Testis (tissue), 3 donors: ENCODE measurements around the gene ADAMTS4. TPM values are rescaled to one million over a fixed set of nuclear protein-coding genes. Genes with fewer than 3 reads are reported as not detected.

Experiments
- DNase-seq: peaks from one replicate; pipeline ENCODE4 v3.0.0-alpha.2; 2019
- H3K27ac ChIP-seq, 2 donors: fragments of 200-600 bp; sonication (generic); one replicate each; pipeline ENCODE4 v1.5.1; 2019
- H3K27me3 ChIP-seq: fragments of 200-600 bp; sonication (generic); one replicate; pipeline ENCODE4 v1.5.1; 2019
- H3K36me3 ChIP-seq: fragments of 200-600 bp; sonication (generic); one replicate; pipeline ENCODE4 v1.5.1; 2017; ENCODE audit warnings: low read depth; ENCODE audit errors: missing control alignments
- H3K4me1 ChIP-seq: fragments of 200-600 bp; sonication (generic); one replicate; pipeline ENCODE4 v1.5.1; 2019
- H3K4me3 ChIP-seq, 2 donors: fragments of 200-600 bp; sonication (generic); one replicate each; pipeline ENCODE4 v1.5.1; 2017 to 2019
- H3K9me3 ChIP-seq: fragments of 200-600 bp; sonication (generic); one replicate; pipeline ENCODE4 v1.5.1; 2017
- POLR2A ChIP-seq: fragments of 450-650 bp; IDR thresholded peaks from one replicate; pipeline ENCODE4 v1.6.1; 2017; ENCODE audit warnings: antibody characterized with exemption, mild to moderate bottlenecking, moderate library complexity
- WGBS, 2 donors: methylation state at CpG; one replicate each; pipeline ENCODE4 v1.1.5; 2018; 5-methylcytosine and 5-hydroxymethylcytosine counted together
- intact Hi-C: fragments of 100-400 bp; cut with DNase I; formaldehyde crosslinking; loops from one replicate; pipeline ENCODE4 v1.15.1; 2023; ENCODE audit warnings: low total_unique reads
- polyA plus RNA-seq: library from polyadenylated mRNA; stranded (reverse); fragments of 350-450 nt; fragmentation: Illumina TruSeq; extraction: RNeasy Lipid Tissue Mini Kit (QIAGEN cat#74804); gene quantifications from one replicate; pipeline ENCODE4 v1.2.3, GENCODE V29; 2014; ENCODE audit warnings: low read depth, low replicate concordance; ENCODE audit not compliant: insufficient read depth
- total RNA-seq, 2 donors: library from RNA; depleted of rRNA; stranded (reverse); fragments of >200 nt; gene quantifications; one replicate each; pipeline ENCODE4 v1.2.3, GENCODE V29; 2016
- TF ChIP-seq, protein P1 (sequence below), 3 experiments: fragments of 450-650 bp in 2 of 3; fragments of 200-600 bp in 1 of 3; sonication (generic) in 1 of 3; IDR thresholded peaks; one replicate each; pipeline ENCODE4 v1.5.1; 2016 to 2019; ENCODE audit warnings: antibody characterized with exemption in 3 of 3, mild to moderate bottlenecking in 2 of 3, moderate library complexity in 1 of 3

The ADAMTS4 gene
- total and polyA plus RNA-seq, 3 donors from 2014 or later: 2.4 to 3.2 (median 2.7) TPM

DNA sequence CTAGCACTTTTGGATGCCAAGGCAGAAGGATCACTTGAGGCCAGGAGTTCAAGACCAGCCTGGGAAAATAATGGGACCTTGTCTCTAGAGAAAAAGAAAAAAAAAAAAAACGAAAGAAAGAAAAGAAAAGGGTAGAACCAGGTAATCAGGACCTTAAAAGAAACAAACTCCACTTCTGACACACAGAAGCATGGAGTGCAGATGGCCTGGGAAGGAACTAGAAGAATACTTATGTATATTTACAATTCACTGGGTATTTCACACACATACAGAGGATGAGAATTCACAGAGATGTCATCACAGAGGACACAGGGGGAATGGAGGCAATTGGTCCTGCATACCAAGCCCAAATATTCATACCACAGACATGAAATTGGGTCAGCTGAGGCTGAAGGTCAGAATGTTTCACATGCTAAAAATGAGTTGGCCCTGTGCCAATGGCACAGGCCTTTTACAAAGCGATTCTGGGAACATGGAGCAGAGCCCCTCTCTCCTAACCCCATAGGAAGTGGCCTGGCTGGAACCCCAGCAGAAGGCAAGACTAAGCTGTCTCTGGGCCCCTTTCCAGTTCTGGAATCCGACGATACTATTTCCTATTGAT, 26.0 kb downstream of the ADAMTS4 start:
- 51 to 53% methylated on average over 4 of the region's 4 CpGs for WGBS, 2 donors
- DNase-seq: no peak
- Histone ChIP-seq H3K27ac (no peak overlapping the region), H3K4me1 (peaks cover 19% of the 10 kb centered on the region), H3K9me3 (no peaks in the 10 kb centered on the region), H3K4me3 (no peak overlapping the region), H3K36me3 (no peaks in the 10 kb centered on the region), H3K27me3 (no peaks in the 10 kb centered on the region)
- TF ChIP-seq, protein P1, sequence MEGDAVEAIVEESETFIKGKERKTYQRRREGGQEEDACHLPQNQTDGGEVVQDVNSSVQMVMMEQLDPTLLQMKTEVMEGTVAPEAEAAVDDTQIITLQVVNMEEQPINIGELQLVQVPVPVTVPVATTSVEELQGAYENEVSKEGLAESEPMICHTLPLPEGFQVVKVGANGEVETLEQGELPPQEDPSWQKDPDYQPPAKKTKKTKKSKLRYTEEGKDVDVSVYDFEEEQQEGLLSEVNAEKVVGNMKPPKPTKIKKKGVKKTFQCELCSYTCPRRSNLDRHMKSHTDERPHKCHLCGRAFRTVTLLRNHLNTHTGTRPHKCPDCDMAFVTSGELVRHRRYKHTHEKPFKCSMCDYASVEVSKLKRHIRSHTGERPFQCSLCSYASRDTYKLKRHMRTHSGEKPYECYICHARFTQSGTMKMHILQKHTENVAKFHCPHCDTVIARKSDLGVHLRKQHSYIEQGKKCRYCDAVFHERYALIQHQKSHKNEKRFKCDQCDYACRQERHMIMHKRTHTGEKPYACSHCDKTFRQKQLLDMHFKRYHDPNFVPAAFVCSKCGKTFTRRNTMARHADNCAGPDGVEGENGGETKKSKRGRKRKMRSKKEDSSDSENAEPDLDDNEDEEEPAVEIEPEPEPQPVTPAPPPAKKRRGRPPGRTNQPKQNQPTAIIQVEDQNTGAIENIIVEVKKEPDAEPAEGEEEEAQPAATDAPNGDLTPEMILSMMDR (IDR thresholded peaks at IDR 0.05): no peak
- TF ChIP-seq POLR2A: no peak
- intact Hi-C loops: no loop called here

DNA sequence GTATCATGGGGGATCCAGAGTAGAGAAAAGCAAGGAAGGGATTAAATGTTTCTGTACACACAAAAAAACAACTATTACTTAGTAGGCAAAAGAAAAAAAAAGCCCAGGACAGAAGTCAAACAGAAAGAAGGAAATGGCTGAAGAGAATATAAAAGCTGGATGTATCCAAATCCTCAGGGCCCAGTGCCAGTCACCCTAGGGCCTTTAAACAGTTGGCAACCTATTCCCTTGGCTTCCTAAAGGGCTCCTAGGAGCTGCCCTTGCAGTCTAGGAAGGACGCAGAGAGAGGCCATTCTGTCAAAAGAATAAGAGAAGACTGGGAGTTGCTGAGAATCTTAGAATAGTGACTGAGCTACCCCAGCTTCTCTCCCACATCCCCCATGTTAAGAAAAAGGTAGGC, 26.5 kb downstream of the ADAMTS4 start:
- TF ChIP-seq POLR2A: no peak
- TF ChIP-seq, protein P1 (IDR thresholded peaks at IDR 0.05): no peak
- Histone ChIP-seq H3K27me3 (no peaks in the 10 kb centered on the region), H3K4me3 (no peak overlapping the region), H3K36me3 (no peaks in the 10 kb centered on the region), H3K27ac (no peak overlapping the region), H3K4me1 (peaks cover 19% of the 10 kb centered on the region), H3K9me3 (no peaks in the 10 kb centered on the region)
- WGBS, 2 donors: 65 to 88% methylated on average over 1 of the region's 1 CpG
- DNase-seq: no peak
- intact Hi-C loops: no loop called here

DNA sequence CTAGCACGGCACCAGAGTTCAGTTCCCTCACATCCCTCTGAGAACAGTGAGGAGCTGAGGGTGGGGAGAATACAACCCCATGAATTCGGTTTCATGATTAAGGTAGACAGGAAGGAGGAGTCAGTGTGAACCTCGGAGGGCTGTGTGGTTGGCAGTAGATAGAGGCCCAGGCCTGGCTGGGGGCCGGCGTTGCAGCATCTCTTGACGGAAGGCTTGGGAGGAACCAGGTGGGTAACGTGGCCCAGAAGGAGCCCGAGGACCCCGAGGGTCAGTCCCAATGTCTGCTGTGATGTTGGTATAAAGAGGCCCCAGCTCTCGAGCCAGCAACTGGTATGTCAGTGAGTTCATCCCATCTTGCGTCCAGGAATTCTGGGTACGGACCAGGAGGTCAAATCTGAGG, 27.2 kb downstream of the ADAMTS4 start:
- H3K27me3 ChIP-seq: no peaks in the 10 kb centered on the region
- H3K9me3 ChIP-seq: no peaks in the 10 kb centered on the region
- intact Hi-C loops: no loop called here
- no peaks in the 10 kb centered on the region for H3K36me3 ChIP-seq
- H3K4me3 ChIP-seq: no peak overlapping the region
- TF ChIP-seq POLR2A: no peak
- TF ChIP-seq, protein P1 (IDR thresholded peaks at IDR 0.05): no peak
- H3K4me1 ChIP-seq: peaks cover 22% of the 10 kb centered on the region
- DNase-seq: no peak
- no peak overlapping the region for H3K27ac ChIP-seq
- WGBS, 2 donors: 79 to 80% methylated on average over 7 to 12 of the region's 12 CpGs

DNA sequence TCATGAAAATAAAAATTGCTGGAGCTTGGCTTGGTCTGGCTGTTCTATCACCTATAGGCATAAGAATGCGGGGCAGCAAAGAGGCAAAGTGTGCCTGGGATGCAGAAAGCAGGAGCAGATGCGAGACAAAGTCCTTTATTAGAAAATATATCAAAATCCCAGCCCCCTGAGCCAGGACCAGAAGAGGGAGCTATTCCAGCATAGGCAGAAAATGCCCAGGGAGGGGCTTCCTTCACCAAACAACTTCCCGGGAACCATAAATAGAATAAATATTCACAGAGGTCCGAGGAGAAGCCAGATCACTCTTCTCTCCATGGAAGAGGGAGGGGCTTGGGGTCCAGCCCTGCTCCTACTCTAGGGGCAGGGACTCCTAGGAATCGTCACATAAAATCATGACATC, 27.7 kb downstream of the ADAMTS4 start:
- TF ChIP-seq, protein P1 (IDR thresholded peaks at IDR 0.05): no peak
- TF ChIP-seq POLR2A: no peak
- WGBS, 2 donors: 61 to 79% methylated on average over 5 of the region's 5 CpGs
- Histone ChIP-seq H3K4me1 (peaks cover 17% of the 10 kb centered on the region), H3K4me3 (no peak overlapping the region), H3K9me3 (no peaks in the 10 kb centered on the region), H3K27ac (no peak overlapping the region), H3K27me3 (no peaks in the 10 kb centered on the region), H3K36me3 (no peaks in the 10 kb centered on the region)
- intact Hi-C loops: no loop called here
- DNase-seq: no peak

DNA sequence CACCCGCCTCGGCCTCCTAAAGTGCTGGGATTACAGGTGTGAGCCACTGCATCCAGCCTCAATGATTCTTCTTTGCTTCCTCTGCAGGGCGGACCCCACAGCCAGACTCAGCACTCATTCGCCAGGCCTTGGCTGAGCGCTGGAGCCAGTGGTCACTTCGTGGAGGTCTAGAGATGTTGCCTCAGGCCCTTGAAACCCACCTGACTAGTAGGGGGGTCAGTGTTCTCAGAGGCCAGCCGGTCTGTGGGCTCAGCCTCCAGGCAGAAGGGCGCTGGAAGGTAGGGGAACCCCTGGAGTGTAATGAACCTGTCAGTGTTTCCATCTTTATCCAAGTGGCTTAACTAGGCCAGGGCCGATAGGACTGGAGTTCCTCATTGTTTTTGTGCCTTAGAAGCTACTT, 29.9 kb downstream of the ADAMTS4 start:
- Histone ChIP-seq H3K4me3 (no peak overlapping the region), H3K4me1 (peaks cover 13% of the 10 kb centered on the region), H3K9me3 (no peaks in the 10 kb centered on the region), H3K36me3 (no peaks in the 10 kb centered on the region), H3K27me3 (no peaks in the 10 kb centered on the region), H3K27ac (no peak overlapping the region)
- intact Hi-C loops: no loop called here
- no peak for TF ChIP-seq POLR2A
- TF ChIP-seq, protein P1 (IDR thresholded peaks at IDR 0.05): no peak
- 92 to 97% methylated on average over 9 of the region's 9 CpGs for WGBS, 2 donors
- no peak for DNase-seq
